Adrenal gland (tissue), 12 donors: ENCODE measurements around the gene CILP2. TPM values are rescaled to one million over a fixed set of nuclear protein-coding genes. Genes with fewer than 3 reads are reported as not detected.

Experiments
- DNase-seq, 7 donors: peaks; one replicate each; pipeline ENCODE4 v3.0.0-alpha.2; 2019 to 2020
- H3K27ac ChIP-seq, 5 donors: fragments of 200-600 bp; sonication (generic) in 4 of 5; 1 replicate in 3 of 5; 2 replicates in 2 of 5; pipeline versions ENCODE4 v1.5.1 to v1.8.0; 2016 to 2020; ENCODE audit warnings: mild to moderate bottlenecking in 1 of 5
- H3K27me3 ChIP-seq: fragments of 200-600 bp; 2 replicates; pipeline ENCODE4 v1.8.0; 2021
- H3K36me3 ChIP-seq, 2 donors: fragments of 200-600 bp; replicated peaks in 1 of 2; 1 replicate in 1 of 2; 2 replicates in 1 of 2; pipeline versions ENCODE4 v1.5.1 to v1.8.0; 2018 to 2022
- H3K4me1 ChIP-seq, 2 donors: fragments of 200-600 bp; replicated peaks in 1 of 2; 1 replicate in 1 of 2; 2 replicates in 1 of 2; pipeline versions ENCODE4 v1.5.1 to v1.8.0; 2018 to 2021
- H3K4me3 ChIP-seq, 4 donors: fragments of 200-600 bp; sonication (generic) in 3 of 4; one replicate each; pipeline ENCODE4 v1.5.1; 2016 to 2018
- H3K9me3 ChIP-seq, 3 donors: fragments of 200-600 bp; sonication (generic) in 1 of 3; replicated peaks in 1 of 3; 1 replicate in 2 of 3; 2 replicates in 1 of 3; pipeline versions ENCODE4 v1.5.1 to v1.8.0; 2016 to 2021
- CTCF ChIP-seq, 6 experiments: fragments of 450-650 bp in 4 of 6; fragments of 200-600 bp in 2 of 6; sonication (generic) in 1 of 6; IDR thresholded peaks; 1 replicate in 5 of 6; 2 replicates in 1 of 6; pipeline versions ENCODE4 v1.5.1 to v1.8.0; 2016 to 2021; ENCODE audit warnings: antibody characterized with exemption in 6 of 6, mild to moderate bottlenecking in 2 of 6, moderate library complexity in 1 of 6
- POLR2A ChIP-seq, 2 donors: fragments of 450-650 bp; IDR thresholded peaks; one replicate each; pipeline ENCODE4 v1.6.1; 2017; ENCODE audit warnings: antibody characterized with exemption in 2 of 2, mild to moderate bottlenecking in 2 of 2, moderate library complexity in 1 of 2
- WGBS, 4 donors: extraction: QIAGEN DNeasy Blood & Tissue Kit in 2 of 4; methylation state at CpG; one replicate each; pipeline versions ENCODE4 v1.1.5 to v1.1.7; 2013 to 2017; 5-methylcytosine and 5-hydroxymethylcytosine counted together
- intact Hi-C, 2 donors: fragments of 100-400 bp; cut with DNase I; formaldehyde crosslinking; loops; one replicate each; pipeline versions ENCODE4 v1.14.1 to v1.15.0; 2022 to 2023
- polyA plus RNA-seq, 3 donors: library from polyadenylated mRNA; stranded (reverse); fragments of 200-250 nt in 2 of 3; fragments of 350-450 nt in 1 of 3; fragmentation: Illumina TruSeq in 1 of 3; extraction: RNeasy Lipid Tissue Mini Kit (QIAGEN cat#74804) in 1 of 3; gene quantifications; one replicate each; pipeline ENCODE4 v1.2.3, GENCODE V29; 2013 to 2014
- total RNA-seq, 9 donors: library from RNA; depleted of rRNA in 4 of 9; stranded (reverse); fragments of >200 nt in 4 of 9; fragments of 120-200 nt in 1 of 9; fragmentation: NEBNext Ultra II Directional in 1 of 9; extraction: Animal tissue kit (Norgen Biotek cat#: 25700) in 1 of 9; gene quantifications; one replicate each; pipeline versions ENCODE4 v1.1.0 to v1.2.4, GENCODE V29; 2013 to 2023
- donor health status: healthy with polysubstance abuse.
- donor health status: Bipolar disorder and iron deficiency.
- donor health status: DM: yes; HTN: yes; CAD: no.
- donor health status: DM: no; HTN: no; CAD: no.
- donor health status: DM: no; HTN: no; CAD: no.
- donor health status: DM: yes; HTN: yes; CAD: no.

The CILP2 gene
- total and polyA plus RNA-seq, 12 donors: 0.13 to 0.43 (median 0.23) TPM; not detected in 8

GRCh38 chr19:19542507-19542906, 4.4 kb downstream of the CILP2 start:
- H3K27me3 ChIP-seq: peaks cover 51% of the 10 kb centered on the region
- no peak overlapping the region for H3K4me3 ChIP-seq
- DNase-seq: no peak
- peaks cover 4 to 16% of the 10 kb centered on the region in 2 donors for H3K4me1 ChIP-seq
- 61 to 78% (median 73%) methylated on average over 10 to 12 of the region's 12 CpGs for WGBS, 4 donors
- no peaks in the 10 kb centered on the region for H3K9me3 ChIP-seq
- H3K36me3 ChIP-seq: no peaks in the 10 kb centered on the region
- no peak for TF ChIP-seq CTCF (IDR thresholded peaks at IDR 0.05)
- TF ChIP-seq POLR2A (IDR thresholded peaks at IDR 0.05): no peak
- intact Hi-C loops: no loop called here
- no peak overlapping the region for H3K27ac ChIP-seq

- intact Hi-C loops: no loop called here
- TF ChIP-seq CTCF (IDR thresholded peaks at IDR 0.05) (no peak), POLR2A (IDR thresholded peaks at IDR 0.05) (no peak)
- H3K4me1 ChIP-seq: peaks cover 4 to 11% of the 10 kb centered on the region in 2 donors
- H3K4me3 ChIP-seq: no peak overlapping the region
- DNase-seq: no peak
- peaks cover 47% of the 10 kb centered on the region for H3K27me3 ChIP-seq
- no peaks in the 10 kb centered on the region for H3K36me3 ChIP-seq
- H3K27ac ChIP-seq: no peak overlapping the region
- 76 to 81% (median 79%) methylated on average over 4 to 13 of the region's 13 CpGs for WGBS, 4 donors
- H3K9me3 ChIP-seq: no peaks in the 10 kb centered on the region
Observed at GRCh38 chr19:19543101-19543500, 5.0 kb downstream of the CILP2 start.

GRCh38 chr19:19543640-19544039, 5.6 kb downstream of the CILP2 start:
- H3K36me3 ChIP-seq: no peaks in the 10 kb centered on the region
- peaks cover 0 to 6% of the 10 kb centered on the region in 2 donors for H3K4me1 ChIP-seq
- H3K27me3 ChIP-seq: peaks cover 41% of the 10 kb centered on the region
- no peak overlapping the region for H3K27ac ChIP-seq
- 81 to 94% (median 89%) methylated on average over 3 to 19 of the region's 19 CpGs for WGBS, 4 donors
- no peaks in the 10 kb centered on the region for H3K9me3 ChIP-seq
- intact Hi-C loops: no loop called here
- DNase-seq: no peak
- H3K4me3 ChIP-seq: no peak overlapping the region
- TF ChIP-seq CTCF (IDR thresholded peaks at IDR 0.05): no peak
- TF ChIP-seq POLR2A (IDR thresholded peaks at IDR 0.05): no peak

GRCh38 chr19:19544257-19544953, 6.3 kb downstream of the CILP2 start:
- intact Hi-C loops: no loop called here
- Histone ChIP-seq H3K36me3 (no peaks in the 10 kb centered on the region), H3K4me3 (no peak overlapping the region), H3K27me3 (peaks cover 35% of the 10 kb centered on the region), H3K4me1 (peaks cover 0 to 6% of the 10 kb centered on the region in 2 donors), H3K27ac (no peak overlapping the region), H3K9me3 (no peaks in the 10 kb centered on the region)
- 89 to 92% (median 91%) methylated on average over 54 to 75 of the region's 75 CpGs for WGBS, 4 donors
- DNase-seq: no peak
- no peak for TF ChIP-seq POLR2A (IDR thresholded peaks at IDR 0.05)
- no peak for TF ChIP-seq CTCF (IDR thresholded peaks at IDR 0.05)
